Bone marrow (tissue), 2 donors: ENCODE data around the gene DUOX2.
"Not testable (repeated sequence)": the region's sequence is repeated elsewhere in the genome, so short reads cannot be mapped to it uniquely, and the experiment has no call there.

ENCODE experiments used
- DNase-seq, 2 donors: peaks; one replicate each; lab custom pipeline; 2025; lab: John Stamatoyannopoulos, UW

DUOX2 gene

DNA sequence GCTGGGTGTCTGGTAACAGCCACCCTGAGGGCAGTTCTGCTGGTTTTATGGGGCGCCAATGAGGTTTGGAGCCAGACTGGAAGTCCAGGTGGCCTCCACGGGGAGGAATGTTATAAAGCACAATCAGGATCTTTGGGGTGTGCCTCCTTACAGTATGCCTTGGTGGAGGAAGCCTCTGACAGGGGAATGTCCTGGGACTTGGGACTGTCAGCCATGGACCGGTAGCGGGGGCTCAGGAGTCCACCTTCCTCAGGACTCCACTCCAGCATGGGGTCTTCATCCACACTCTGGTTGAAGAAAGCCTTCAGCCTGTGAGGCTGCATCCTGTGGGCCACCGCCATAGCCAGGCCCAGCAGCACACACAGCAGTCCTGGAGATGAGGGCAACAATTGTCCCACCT, 5.0 kb upstream of the DUOX2 start:
- DNase-seq = no peak

DNA sequence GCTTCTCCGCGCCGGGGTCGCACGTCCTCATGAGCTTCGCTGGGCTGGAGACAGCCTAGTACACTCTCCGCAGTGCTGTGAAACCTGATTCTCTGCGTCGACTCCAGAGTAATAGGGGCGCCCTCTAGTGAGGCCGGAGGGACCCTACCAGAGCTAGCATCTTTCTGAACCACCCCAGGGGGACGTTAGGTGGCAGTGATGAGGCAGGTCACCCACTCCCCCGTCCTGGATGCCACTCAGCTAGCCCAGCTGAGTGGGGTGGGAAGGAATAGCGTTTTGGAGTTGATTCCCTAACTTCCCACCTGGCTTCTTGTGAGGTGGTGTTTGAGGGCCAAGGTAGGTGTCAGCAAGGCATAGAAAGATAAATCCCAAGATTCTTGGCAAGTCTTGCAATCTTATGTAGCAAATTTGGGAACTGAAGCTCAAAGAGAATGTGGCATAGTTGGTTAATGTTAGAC, 4.2 kb upstream of the DUOX2 start:
- DNase-seq = peak; percentile 55 to 90

DNA sequence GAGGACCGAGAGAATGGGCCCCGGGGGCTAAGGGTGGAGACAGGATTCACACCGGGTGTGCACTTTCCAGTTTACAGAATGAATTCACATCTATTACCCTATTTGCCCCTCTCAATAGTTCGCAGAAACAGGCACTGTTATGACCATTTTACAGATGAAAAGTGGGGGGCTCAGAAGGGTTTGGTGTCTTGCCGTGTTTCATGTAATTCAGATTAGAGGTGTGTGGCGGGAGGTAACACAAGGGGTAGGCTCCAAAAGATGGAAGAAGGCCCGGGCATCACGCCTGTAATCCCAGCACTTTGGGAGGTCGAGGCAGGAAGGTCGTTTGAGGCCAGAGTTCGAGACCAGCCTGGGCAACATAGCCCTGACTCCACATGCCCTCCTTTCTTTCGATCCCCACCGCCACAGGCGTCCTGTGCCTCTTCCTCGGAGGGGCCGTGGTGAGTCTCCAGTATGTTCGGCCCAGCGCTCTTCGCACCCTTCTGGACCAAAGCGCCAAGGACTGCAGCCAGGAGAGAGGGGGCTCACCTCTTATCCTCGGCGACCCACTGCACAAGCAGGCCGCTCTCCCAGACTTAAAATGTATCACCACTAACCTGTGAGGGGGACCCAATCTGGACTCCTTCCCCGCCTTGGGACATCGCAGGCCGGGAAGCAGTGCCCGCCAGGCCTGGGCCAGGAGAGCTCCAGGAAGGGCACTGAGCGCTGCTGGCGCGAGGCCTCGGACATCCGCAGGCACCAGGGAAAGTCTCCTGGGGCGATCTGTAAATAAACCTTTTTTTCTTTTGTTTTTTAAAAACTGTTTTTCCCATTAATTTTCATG, 3.5 kb upstream of the DUOX2 start:
- no peak for DNase-seq

DNA sequence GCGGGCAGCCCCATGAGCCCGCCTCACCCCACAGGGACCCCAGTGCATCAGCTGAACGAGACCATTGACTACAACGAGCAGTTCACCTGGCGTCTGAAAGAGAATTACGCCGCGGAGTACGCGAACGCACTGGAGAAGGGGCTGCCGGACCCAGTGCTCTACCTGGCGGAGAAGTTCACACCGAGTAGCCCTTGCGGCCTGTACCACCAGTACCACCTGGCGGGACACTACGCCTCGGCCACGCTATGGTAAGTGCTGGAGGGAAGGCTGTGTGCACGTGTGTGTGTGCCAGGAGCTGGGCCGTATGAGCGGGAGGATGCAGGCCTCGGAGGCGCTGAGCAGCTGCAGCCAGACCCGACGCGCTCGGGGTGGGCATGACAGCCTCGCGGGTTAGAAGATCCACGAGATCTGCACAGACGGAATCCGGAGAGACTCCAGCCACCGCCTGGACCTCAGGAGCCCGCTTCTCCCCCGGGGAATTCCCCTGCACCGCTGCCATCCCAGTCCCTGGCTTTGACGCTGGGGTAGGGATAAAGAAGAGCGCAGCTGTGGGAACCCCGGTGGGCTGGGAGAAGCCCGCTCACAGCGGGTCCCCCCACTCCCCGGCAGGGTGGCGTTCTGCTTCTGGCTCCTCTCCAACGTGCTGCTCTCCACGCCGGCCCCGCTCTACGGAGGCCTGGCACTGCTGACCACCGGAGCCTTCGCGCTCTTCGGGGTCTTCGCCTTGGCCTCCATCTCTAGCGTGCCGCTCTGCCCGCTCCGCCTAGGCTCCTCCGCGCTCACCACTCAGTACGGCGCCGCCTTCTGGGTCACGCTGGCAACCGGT, 2.7 kb upstream of the DUOX2 start:
- no peak for DNase-seq

DNA sequence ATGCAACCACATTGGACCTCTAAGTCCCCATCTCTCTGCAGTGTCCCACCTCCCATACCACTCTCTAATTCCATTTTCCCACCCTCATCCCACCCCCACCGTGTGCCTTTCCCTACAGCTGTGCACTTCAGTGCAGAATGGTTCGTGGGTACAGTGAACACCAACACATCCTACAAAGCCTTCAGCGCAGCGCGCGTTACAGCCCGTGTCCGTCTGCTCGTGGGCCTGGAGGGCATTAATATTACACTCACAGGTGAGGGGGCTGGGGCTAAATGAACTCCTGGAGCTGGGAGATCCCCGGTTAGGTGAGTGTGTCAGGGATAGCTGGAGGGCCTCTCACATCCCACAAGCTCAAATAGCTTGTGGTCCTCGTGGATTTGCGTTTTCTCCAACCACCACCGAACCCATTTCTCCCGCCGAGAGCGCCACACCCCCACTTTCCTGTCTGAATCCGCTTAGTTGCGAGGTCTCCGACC, 2.1 kb upstream of the DUOX2 start:
- DNase-seq = no peak

DNA sequence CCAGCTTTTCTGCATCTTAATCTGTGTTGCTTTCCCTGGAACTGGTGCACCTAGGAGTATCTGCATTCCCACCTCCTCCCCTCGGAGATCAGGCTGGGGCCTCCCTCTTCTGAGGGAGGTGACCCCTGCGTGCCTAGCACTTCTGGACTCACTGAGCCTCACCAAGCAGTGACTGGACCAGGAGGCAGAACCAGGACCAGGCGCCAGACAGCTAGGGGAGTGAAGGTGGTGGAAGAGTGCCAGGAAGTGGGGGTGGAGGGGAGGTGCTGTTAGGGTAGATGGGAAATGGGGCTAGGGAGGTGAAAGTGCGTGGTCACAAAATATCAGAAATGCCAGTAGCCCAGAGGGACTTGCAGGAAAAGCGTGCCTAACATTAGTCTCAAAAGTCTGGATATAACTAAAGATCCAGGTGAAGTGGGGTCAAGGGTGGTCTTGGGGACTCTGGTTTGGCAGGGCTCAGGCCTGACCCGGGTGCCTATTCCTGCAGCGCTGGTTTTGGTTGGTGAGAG, 1.4 kb upstream of the DUOX2 start:
- no peak for DNase-seq

DNA sequence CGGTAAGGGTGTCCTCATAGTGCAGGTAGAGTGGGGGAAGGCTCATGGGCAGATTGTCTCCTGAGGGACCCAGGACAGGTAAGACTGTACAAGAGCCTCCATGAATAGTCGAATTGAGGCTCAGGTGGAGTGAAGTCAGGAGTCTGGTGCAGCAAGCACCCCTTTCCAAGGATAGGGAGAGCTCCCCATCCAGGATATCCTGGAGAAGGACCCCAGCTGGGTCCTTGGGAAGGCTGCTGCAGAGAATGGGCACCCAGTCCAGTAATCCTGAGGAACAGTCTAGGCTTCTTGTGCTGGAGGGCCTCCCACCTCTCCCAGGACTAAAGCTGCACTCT, 746 bp upstream of the DUOX2 start:
- DNase-seq = no peak

DNA sequence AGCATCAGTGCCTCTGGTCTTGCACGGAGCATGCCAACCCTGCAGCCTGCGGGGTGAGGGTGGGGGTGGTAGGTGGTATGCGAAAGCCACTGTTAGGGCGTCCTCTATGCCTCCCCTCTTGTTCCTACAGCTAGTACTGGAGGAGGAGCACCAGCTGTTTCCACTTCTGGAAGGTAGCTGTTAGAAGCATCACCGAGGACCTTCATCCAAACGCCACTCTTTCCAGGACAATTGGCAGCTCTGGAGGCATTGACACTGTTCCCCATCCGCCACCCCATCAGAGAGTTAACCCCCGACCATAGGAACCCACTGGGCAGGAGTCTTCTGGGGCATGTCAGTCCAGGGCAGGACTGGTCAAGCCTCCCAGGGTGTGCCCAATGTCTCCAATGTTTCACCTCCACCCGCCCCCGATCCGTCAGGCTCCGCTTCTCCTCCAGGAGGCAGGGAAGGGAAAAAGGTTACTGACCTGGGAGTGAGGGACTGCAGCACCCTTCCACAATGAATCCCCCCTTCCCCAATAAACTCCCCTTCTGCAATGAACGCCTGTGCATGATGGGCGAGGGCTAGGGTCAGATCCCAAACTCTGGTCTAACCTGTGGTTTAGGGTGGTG, 487 bp downstream of the DUOX2 start:
- no peak for DNase-seq

DNA sequence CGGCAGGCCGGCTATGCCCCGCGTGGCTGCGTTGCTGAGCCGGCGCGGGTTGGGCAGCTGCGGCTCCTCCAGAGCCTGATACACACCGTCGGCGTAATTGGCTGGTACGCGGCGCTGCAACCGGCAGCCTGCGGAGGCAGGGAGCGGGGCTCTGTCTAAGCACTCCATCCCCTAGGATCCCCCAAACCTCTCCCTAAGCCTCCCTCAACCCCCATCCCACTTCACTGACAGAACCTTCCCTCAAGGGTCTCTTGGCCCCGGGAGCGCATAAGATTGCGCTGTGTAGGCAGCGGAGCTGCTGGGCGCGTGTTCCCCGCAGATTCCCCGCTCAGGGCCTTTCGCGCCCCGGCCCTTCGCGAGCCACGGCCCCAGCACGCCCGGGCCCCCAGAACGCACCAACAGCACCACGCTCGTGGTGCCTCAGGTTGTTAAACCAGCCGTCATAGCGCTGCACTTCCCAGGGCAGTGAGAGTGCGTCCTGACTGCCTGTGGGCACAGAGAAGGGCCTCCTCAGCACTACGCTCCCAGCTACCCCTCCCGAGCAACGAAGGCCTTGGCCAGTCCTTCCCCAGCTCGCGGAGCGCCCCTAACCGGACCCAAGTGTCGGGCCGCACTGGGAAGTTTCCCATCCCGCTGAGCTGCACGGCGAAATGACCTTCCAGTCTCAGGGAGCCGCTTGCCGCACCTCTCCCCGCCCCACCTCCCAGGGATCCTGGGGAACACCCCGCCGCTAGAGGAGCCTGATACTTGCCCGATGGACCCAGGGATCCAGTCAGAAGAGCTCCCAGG, 1.2 kb downstream of the DUOX2 start:
- DNase-seq = no peak

DNA sequence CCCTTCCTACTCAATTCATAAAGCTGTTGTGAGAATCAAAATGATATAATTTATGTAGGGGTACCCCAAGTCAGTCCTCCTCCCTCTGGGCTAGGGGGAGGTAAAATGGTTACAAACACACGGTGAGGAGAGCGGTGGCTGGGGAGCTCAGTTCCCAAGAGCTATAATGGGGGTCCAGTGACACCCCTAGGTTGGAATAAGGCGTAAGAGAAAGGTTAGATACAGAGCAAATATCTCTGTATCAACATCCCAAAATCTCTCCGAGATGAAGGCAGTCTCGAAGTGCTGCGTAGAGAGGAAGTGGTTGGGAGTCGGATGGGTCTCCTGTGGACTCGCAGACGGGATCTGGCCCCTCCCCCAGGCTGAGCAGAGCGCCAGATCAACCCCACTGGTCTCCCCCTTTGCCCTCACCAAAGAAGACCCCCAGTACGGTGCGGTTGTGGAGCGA, 1.8 kb downstream of the DUOX2 start:
- no peak for DNase-seq

DNA sequence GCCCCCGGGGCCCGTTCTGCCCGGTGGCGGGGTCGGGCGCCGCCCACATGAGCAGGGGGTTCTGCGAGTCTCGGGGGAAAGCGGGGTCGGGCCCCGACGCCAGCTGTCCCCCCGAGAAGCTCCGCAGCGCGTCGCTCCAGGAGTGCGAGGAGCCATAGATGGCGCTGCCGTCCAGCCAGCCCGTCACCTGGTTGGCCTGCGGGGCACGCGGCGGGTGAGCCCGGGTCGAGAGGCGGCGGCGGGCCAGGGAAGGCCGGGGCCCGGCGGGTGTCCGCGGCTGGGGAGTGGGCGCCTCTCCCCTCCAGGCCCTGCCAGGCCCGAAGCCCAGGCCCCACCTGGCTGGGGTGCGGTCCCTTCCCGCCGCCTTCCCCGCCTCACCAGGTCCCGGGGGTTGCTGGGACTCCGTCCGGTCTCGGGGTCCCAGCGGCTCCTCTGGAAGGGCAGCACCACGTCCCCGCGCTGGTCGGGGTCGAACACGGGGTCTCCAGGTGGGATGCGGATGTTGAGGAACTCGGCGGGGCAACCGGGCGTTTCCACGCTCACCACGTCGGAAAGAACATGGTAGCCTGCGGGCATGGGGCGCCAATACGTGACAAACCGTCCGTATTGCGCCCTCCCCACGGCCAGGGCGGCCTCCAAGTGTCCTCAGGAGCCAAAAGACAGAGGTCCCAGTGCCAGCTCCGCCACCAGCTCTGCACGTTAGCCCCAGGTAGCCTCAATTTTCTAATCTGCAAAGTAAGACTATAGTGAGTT, 2.4 kb downstream of the DUOX2 start:
- DNase-seq = no peak

DNA sequence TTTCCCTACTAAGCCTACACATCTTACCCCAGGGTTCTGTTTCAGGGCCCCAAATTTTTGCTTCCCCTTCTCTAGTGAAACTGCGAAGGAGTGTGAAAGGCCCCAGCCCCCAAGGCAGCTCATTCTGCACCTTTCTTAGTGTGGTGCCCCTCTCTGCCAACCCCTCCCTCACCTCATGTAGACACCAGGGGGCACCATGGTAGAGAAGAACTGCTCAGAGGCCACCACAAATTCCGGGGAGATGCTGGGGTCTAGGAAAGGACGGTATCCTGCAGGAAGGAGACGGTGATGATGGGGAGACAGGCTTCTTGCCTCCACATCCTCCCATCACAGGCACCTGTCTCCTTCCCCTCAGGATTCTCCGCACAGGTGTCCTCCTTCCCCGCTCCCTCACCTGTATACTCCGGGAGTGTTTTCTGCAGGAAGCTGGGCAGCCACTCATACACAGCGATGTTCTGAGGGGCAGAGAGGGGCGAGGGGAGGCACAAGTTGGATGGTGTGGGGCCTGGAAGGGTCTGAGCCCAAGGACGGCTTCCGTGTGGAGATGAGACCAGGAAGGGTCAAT, 3.6 kb downstream of the DUOX2 start:
- no peak for DNase-seq

DNA sequence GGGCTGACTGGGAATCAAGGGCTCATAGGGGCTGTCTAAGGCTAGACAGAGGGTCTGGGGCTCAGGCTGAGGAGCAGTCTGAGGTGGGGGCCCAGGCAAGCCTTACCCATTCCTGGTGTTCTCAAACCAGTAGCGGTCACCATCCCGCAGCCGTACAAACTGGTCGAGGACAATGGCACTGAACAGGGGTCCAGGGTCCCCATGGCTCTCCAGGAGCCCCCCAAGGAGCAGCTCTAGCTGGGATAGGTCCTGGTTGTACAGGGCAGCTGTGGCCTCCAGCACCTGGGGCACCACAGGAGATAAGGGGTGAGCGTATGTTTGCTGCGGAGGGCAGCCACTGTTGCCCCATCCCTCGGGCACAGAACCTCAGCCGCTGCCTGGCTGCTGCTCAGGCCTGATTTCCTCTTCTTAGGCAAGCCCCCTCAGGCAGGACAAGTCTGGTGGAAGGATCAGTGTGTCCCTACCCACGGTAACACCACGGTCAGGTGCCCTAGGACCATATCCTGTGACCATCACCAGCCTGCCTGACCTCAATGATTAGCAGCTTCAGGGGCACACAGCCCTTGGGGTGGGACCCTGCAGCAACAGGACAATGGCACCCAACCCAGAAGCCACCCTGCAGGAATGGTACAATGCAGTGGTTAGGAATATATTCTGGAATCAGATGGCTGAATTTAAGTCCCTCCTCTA, 5.9 kb downstream of the DUOX2 start:
- no peak for DNase-seq

DNA sequence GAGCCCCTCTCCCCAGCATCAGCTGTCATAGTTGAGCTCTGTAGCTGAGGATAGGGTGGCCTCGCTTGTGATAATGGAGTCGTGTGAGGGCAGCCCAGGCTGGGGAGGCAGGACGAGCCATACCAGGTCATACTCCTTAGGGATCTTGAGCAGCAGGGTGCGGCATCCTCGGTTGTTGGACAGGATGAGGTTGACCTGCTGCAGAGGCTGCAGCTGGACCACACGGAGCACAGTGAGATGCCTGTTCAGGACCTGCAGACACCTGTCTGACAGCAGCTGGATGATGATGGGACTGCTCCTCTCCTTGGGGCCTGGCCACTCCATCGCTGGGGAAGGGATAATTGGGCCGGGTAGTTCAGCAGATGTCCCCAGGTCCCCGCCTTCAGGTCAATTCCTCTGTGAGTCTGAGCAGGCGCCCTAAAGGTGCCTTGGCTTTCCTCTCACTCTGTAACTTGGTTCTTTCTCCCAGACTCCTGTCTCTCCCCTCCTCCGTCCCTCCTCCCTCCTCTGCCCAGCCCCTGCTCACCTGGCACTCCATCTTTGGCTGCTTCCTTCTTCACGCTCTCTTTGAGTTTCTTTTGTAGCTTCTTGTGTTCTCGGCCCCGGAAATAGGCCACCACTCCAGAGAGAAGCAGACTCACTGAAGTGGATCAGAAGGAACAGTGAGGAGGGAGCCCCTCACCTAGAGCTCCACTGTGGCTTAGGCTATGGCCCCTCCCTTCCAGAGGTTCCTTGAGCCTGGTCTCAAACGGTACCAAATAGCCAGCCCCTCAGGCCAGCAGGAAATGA, 7.8 kb downstream of the DUOX2 start:
- DNase-seq = no peak

DNA sequence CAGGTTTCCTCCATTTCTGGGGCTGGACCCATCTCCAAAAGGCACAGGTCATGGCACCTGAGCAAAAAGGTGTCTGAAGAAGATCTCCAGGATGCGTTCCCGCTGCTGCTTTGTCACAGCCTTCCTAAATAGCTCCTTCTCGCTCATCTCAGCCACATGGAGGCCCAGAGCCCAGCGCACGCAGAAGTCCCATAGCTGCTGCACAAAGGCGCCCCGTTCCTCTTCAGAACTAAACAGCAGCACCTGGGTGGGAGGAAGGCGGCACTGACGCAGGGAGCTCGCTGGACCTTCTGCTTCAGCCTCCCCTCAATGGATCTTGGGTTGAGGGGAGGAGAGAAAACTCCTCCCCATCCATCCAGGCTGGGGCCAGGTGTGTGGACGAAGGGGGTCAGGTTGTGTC, 8.4 kb downstream of the DUOX2 start:
- DNase-seq = no peak

DNA sequence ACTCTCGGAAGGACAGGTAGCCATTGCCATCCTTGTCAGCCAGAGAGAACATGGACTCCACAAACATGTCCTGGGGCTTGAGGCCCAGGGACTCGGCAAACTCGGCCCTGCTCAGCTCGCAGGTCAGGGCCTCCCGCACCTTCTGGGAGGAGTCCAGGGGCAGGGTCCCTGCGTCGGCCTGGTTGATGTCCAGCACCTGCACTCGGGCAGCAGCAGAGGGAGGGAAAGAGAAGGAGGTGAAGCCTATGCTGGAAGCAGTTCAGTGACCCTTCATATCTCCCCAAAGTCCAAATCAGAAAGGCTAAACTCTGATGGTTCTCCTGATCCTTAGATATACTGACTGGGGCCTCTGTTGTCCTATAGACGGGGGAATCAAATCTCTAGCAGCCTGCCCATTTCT, 9.8 kb downstream of the DUOX2 start:
- not testable (repeated sequence) for DNase-seq

DNA sequence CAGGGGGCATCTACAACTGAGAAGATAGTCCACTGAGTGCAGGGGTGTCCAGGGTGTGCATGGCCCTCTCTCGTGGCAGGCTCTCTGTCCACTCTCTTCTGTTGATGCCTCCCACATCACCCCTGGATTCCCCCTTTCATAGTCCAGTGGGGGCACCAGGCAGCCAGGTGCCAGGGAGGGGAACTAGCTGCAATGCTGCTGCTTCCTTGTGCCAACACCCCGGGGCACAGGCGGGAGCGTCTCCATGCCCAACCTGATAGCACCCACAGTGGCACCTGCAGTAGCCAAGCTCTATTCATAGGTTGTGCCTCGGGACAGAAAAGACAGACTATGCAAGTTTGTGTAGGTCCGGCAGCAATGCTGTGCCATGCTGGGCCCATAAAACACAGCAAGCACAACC, 11.7 kb downstream of the DUOX2 start:
- DNase-seq = no peak

DNA sequence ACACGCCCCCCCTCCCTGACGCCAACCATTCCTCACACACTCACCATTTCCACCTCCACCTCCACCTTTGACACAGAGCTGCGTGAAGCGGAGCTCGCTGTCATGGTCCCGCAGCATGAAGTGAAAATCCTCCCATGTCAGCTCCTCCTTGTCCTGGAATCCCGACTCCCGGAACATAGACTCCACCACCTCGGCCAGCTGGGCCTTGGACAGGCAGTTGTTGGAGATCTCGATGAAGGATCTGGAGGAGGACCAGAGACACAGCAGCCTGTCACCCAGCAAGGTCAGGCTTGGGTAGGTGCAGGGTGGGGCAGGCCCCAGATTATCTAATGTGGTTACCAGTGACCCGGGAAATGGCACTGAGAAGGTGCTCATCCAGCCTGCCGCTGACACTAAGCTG, 12.2 kb downstream of the DUOX2 start:
- DNase-seq = no peak
